Ascending aorta (tissue), 2 donors: Measurements from ENCODE around the gene SMIM11. TPM values are rescaled to one million over a fixed set of nuclear protein-coding genes. Genes with fewer than 3 reads are reported as not detected.

Source experiments
- DNase-seq, 2 donors: peaks; one replicate each; pipeline ENCODE4 v3.0.0-alpha.2; 2019; ENCODE audit warnings: low spot score in 2 of 2
- H3K27ac ChIP-seq, 2 donors: fragments of 200-600 bp; sonication (generic); one replicate each; pipeline ENCODE4 v1.5.1; 2016 to 2017; ENCODE audit warnings: mild to moderate bottlenecking in 1 of 2
- H3K27me3 ChIP-seq: fragments of 200-600 bp; sonication (generic); one replicate; pipeline ENCODE4 v1.5.1; 2017
- H3K36me3 ChIP-seq, 2 donors: fragments of 200-600 bp; sonication (generic); one replicate each; pipeline ENCODE4 v1.5.1; 2016
- H3K4me1 ChIP-seq, 2 donors: fragments of 200-600 bp; sonication (generic); one replicate each; pipeline ENCODE4 v1.5.1; 2016 to 2017; ENCODE audit warnings: mild to moderate bottlenecking in 1 of 2
- H3K4me3 ChIP-seq, 2 donors: fragments of 200-600 bp; sonication (generic); one replicate each; pipeline ENCODE4 v1.5.1; 2016 to 2017; ENCODE audit warnings: mild to moderate bottlenecking in 1 of 2
- H3K9me3 ChIP-seq, 2 donors: fragments of 200-600 bp; sonication (generic); one replicate each; pipeline ENCODE4 v1.5.1; 2016
- CTCF ChIP-seq, 3 experiments: fragments of 200-600 bp in 2 of 3; fragments of 450-650 bp in 1 of 3; sonication (generic) in 2 of 3; IDR thresholded peaks; one replicate each; pipeline ENCODE4 v1.5.1; 2016 to 2019; ENCODE audit warnings: antibody characterized with exemption in 3 of 3, mild to moderate bottlenecking in 1 of 3, moderate library complexity in 1 of 3
- intact Hi-C: fragments of 100-400 bp; cut with DNase I; formaldehyde crosslinking; loops from one replicate; pipeline ENCODE4 v1.15.1; 2023
- total RNA-seq: library from RNA; depleted of rRNA; stranded (reverse); fragments of >200 nt; gene quantifications from one replicate; pipeline ENCODE4 v1.1.0, GENCODE V29; 2016

SMIM11 gene
- total RNA-seq, 1 donor from 2014 or later = not detected

DNA sequence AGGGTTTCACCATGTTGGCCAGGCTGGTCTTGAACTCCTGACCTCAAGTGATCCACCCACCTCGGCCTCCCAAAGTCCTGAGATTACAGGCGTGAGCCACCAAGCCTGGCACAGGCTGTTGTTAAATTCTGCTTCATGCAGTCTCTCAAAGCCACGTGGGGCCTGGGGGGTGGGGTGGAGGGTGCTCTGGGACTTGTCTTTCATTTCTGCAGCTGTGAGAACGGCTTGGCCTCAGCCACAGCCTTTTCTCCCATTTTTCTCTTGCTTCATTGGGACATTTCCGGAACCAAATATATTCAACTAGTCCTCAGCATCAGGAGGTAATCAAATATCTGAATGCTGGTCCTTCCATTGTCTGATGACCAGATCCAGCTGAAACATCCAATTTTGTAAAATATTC is 39.1 kb upstream of the SMIM11 start:
- no peak for DNase-seq
- intact Hi-C loops = loop anchor here (10.0 kb wide), 1 partner anchor 401 kb away; no protein-coding TSS in a partner anchor
- H3K27me3 ChIP-seq = no peaks in the 10 kb centered on the region
- H3K4me1 ChIP-seq = peaks cover 14 to 52% of the 10 kb centered on the region in 2 donors
- no peaks in the 10 kb centered on the region for H3K36me3 ChIP-seq
- no peaks in the 10 kb centered on the region for H3K9me3 ChIP-seq
- no peak overlapping the region for H3K4me3 ChIP-seq
- peak overlapping the region; percentile 78 to 80 for H3K27ac ChIP-seq
- no peak for TF ChIP-seq CTCF (IDR thresholded peaks at IDR 0.05)

- intact Hi-C loops = loop anchor here (10.0 kb wide), 1 partner anchor 402 kb away; no protein-coding TSS in a partner anchor
- DNase-seq = no peak
- no peaks in the 10 kb centered on the region for H3K9me3 ChIP-seq
- H3K4me3 ChIP-seq = no peak overlapping the region
- no peaks in the 10 kb centered on the region for H3K36me3 ChIP-seq
- H3K27me3 ChIP-seq = no peaks in the 10 kb centered on the region
- no peak for TF ChIP-seq CTCF (IDR thresholded peaks at IDR 0.05)
- H3K4me1 ChIP-seq = peaks cover 14 to 52% of the 10 kb centered on the region in 2 donors
- H3K27ac ChIP-seq = peak overlapping the region; percentile 78 to 80
Measured at GRCh38 chr21:34336756-34337391, 38.4 kb upstream of the SMIM11 start.

- no peak overlapping the region for H3K4me3 ChIP-seq
- H3K27ac ChIP-seq = peak overlapping the region; percentile 78 to 80
- no peaks in the 10 kb centered on the region for H3K27me3 ChIP-seq
- intact Hi-C loops = loop anchor here (10.0 kb wide), 1 partner anchor 403 kb away; no protein-coding TSS in a partner anchor
- DNase-seq = no peak
- H3K4me1 ChIP-seq = peaks cover 14 to 52% of the 10 kb centered on the region in 2 donors
- H3K9me3 ChIP-seq = no peaks in the 10 kb centered on the region
- no peaks in the 10 kb centered on the region for H3K36me3 ChIP-seq
- TF ChIP-seq CTCF (IDR thresholded peaks at IDR 0.05) = no peak
Measured at GRCh38 chr21:34337741-34338140, 37.6 kb upstream of the SMIM11 start.

DNA sequence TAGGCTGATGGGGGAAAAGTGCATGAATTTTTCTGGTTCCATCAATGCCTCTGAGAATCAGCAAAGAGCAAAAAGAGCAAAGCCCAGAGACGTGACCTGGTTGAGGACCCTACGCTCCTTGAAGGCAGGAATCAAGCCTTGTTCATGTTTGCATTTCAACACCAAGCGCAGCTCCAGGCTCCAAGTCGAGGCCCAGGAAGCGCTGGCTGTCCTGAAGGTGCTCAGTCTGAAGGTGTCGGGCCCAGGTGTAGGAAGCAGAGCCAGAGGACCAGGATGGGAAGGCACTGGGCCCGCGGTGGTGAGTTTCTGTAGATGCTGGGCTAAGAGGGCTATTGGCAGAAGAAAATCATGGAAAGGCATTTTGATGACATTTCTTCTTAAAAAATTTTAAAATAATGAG is 37.1 kb upstream of the SMIM11 start:
- TF ChIP-seq CTCF (IDR thresholded peaks at IDR 0.05) = no peak
- no peak for DNase-seq
- no peaks in the 10 kb centered on the region for H3K27me3 ChIP-seq
- H3K9me3 ChIP-seq = no peaks in the 10 kb centered on the region
- intact Hi-C loops = loop anchor here (10.0 kb wide), 1 partner anchor 403 kb away; no protein-coding TSS in a partner anchor
- H3K4me3 ChIP-seq = no peak overlapping the region
- H3K27ac ChIP-seq = peak overlapping the region; percentile 78 to 80
- H3K4me1 ChIP-seq = peaks cover 14 to 47% of the 10 kb centered on the region in 2 donors
- no peaks in the 10 kb centered on the region for H3K36me3 ChIP-seq

GRCh38 chr21:34340061-34340460 is 35.2 kb upstream of the SMIM11 start:
- no peak for DNase-seq
- H3K4me1 ChIP-seq = peaks cover 14 to 44% of the 10 kb centered on the region in 2 donors
- intact Hi-C loops = no loop called here

More at GRCh38 chr21:34340061-34340460, 35.2 kb upstream of the SMIM11 start:
- TF ChIP-seq CTCF (IDR thresholded peaks at IDR 0.05) = no peak
- no peak overlapping the region for H3K4me3 ChIP-seq
- no peaks in the 10 kb centered on the region for H3K27me3 ChIP-seq
- H3K36me3 ChIP-seq = no peaks in the 10 kb centered on the region
- no peaks in the 10 kb centered on the region for H3K9me3 ChIP-seq
- peak overlapping the region; percentile 50 to 78 for H3K27ac ChIP-seq
